Measurements from ENCODE around the gene CNKSR1. TPM values are rescaled to one million over a fixed set of nuclear protein-coding genes. Genes with fewer than 3 reads are reported as not detected.
A peak's percentile ranks its signal among the peaks of the same experiment; 100 is the strongest.

The CNKSR1 gene
- total RNA-seq, 2 experiments from 2014 or later: 4.5 to 6.0 TPM

GRCh38 chr1:26154750-26155149 is 22.5 kb upstream of the CNKSR1 start:
- Mint-ChIP-seq H3K27ac (no peak overlapping the region), H3K4me1 (peaks cover 6% of the 10 kb centered on the region), H3K4me3 (no peak overlapping the region), H3K36me3 (no peaks in the 10 kb centered on the region), H3K27me3 (peaks cover 51% of the 10 kb centered on the region), H3K9me3 (no peaks in the 10 kb centered on the region)
- POLR2A ChIA-PET: no interaction called here
- DNase-seq: no peak
- no peak for ATAC-seq (ENCODE audit: low read depth)

- no peak for ATAC-seq (ENCODE audit: low read depth)
- H3K9me3 Mint-ChIP-seq: no peaks in the 10 kb centered on the region
- H3K4me3 Mint-ChIP-seq: no peak overlapping the region
- peaks cover 6% of the 10 kb centered on the region for H3K4me1 Mint-ChIP-seq
- POLR2A ChIA-PET: interaction anchor here (0.6 kb wide), 1 partner anchor 93 kb away, joined by 3 read pairs; no protein-coding TSS in a partner anchor
- H3K27me3 Mint-ChIP-seq: peaks cover 51% of the 10 kb centered on the region
- no peaks in the 10 kb centered on the region for H3K36me3 Mint-ChIP-seq
- DNase-seq: no peak
- H3K27ac Mint-ChIP-seq: no peak overlapping the region
Measured at GRCh38 chr1:26155370-26156284, 21.7 kb upstream of the CNKSR1 start.

GRCh38 chr1:26156285-26157038 is 20.8 kb upstream of the CNKSR1 start:
- DNase-seq (no peak), ATAC-seq (ENCODE audit: low read depth) (peak; percentile 30)
- Mint-ChIP-seq H3K36me3 (no peaks in the 10 kb centered on the region), H3K4me1 (peaks cover 6% of the 10 kb centered on the region), H3K4me3 (no peak overlapping the region), H3K27ac (no peak overlapping the region), H3K9me3 (no peaks in the 10 kb centered on the region), H3K27me3 (peaks cover 53% of the 10 kb centered on the region)
- POLR2A ChIA-PET: no interaction called here

- no peaks in the 10 kb centered on the region for H3K36me3 Mint-ChIP-seq
- no peaks in the 10 kb centered on the region for H3K9me3 Mint-ChIP-seq
- no peak for ATAC-seq (ENCODE audit: low read depth)
- peaks cover 55% of the 10 kb centered on the region for H3K27me3 Mint-ChIP-seq
- H3K4me3 Mint-ChIP-seq: no peak overlapping the region
- H3K4me1 Mint-ChIP-seq: peaks cover 9% of the 10 kb centered on the region
- POLR2A ChIA-PET: no interaction called here
- no peak for DNase-seq
- no peak overlapping the region for H3K27ac Mint-ChIP-seq
Measured at GRCh38 chr1:26158271-26158907, 18.9 kb upstream of the CNKSR1 start.

GRCh38 chr1:26158908-26159742 is 18.2 kb upstream of the CNKSR1 start, which contains the start of gene FAM110D:
FAM110D (plus strand) TSS chr1:26159079; CDS start chr1:26161292, 2,213 bp downstream.
- Mint-ChIP-seq H3K9me3 (no peaks in the 10 kb centered on the region), H3K4me1 (peaks cover 11% of the 10 kb centered on the region), H3K27me3 (peaks cover 56% of the 10 kb centered on the region), H3K36me3 (no peaks in the 10 kb centered on the region), H3K4me3 (no peak within 1 kb of the TSS), H3K27ac (no peak within 1 kb of the TSS)
- ATAC-seq (ENCODE audit: low read depth) (no peak), DNase-seq (no peak)
- POLR2A ChIA-PET: interaction anchor here (0.6 kb wide), 1 partner anchor 38 kb away, joined by 4 read pairs; no protein-coding TSS in a partner anchor

GRCh38 chr1:26159743-26160039 is 17.6 kb upstream of the CNKSR1 start:
- H3K27ac Mint-ChIP-seq: no peak overlapping the region
- DNase-seq: no peak
- ATAC-seq (ENCODE audit: low read depth): no peak
- H3K9me3 Mint-ChIP-seq: no peaks in the 10 kb centered on the region
- no peaks in the 10 kb centered on the region for H3K36me3 Mint-ChIP-seq
- no peak overlapping the region for H3K4me3 Mint-ChIP-seq
- H3K27me3 Mint-ChIP-seq: peaks cover 57% of the 10 kb centered on the region
- H3K4me1 Mint-ChIP-seq: peaks cover 11% of the 10 kb centered on the region
- POLR2A ChIA-PET: interaction anchor here (0.6 kb wide), 1 partner anchor 39 kb away, joined by 4 read pairs; no protein-coding TSS in a partner anchor

- peak overlapping the region; percentile 25 for H3K4me3 Mint-ChIP-seq
- DNase-seq (no peak), ATAC-seq (ENCODE audit: low read depth) (no peak)
- peaks cover 58% of the 10 kb centered on the region for H3K27me3 Mint-ChIP-seq
- H3K4me1 Mint-ChIP-seq: peaks cover 14% of the 10 kb centered on the region
- no peak overlapping the region for H3K27ac Mint-ChIP-seq
- H3K36me3 Mint-ChIP-seq: no peaks in the 10 kb centered on the region
- H3K9me3 Mint-ChIP-seq: no peaks in the 10 kb centered on the region
- POLR2A ChIA-PET: no interaction called here
Measured at GRCh38 chr1:26160527-26161414, 16.5 kb upstream of the CNKSR1 start.

GRCh38 chr1:26161415-26162219 is 15.7 kb upstream of the CNKSR1 start:
- peak; percentile 70 for DNase-seq
- POLR2A ChIA-PET: no interaction called here
- peak; percentile 44 for ATAC-seq (ENCODE audit: low read depth)
- H3K4me1 Mint-ChIP-seq: peaks cover 16% of the 10 kb centered on the region
- H3K4me3 Mint-ChIP-seq: peak overlapping the region; percentile 70
- no peak overlapping the region for H3K27ac Mint-ChIP-seq
- no peaks in the 10 kb centered on the region for H3K36me3 Mint-ChIP-seq
- H3K27me3 Mint-ChIP-seq: peaks cover 54% of the 10 kb centered on the region
- no peaks in the 10 kb centered on the region for H3K9me3 Mint-ChIP-seq

GRCh38 chr1:26162220-26162709 is 15.0 kb upstream of the CNKSR1 start:
- H3K36me3 Mint-ChIP-seq: no peaks in the 10 kb centered on the region
- no peak for ATAC-seq (ENCODE audit: low read depth)
- H3K9me3 Mint-ChIP-seq: no peaks in the 10 kb centered on the region
- POLR2A ChIA-PET: no interaction called here
- no peak overlapping the region for H3K27ac Mint-ChIP-seq
- no peak for DNase-seq
- H3K4me3 Mint-ChIP-seq: peak overlapping the region; percentile 70
- H3K27me3 Mint-ChIP-seq: peaks cover 49% of the 10 kb centered on the region
- H3K4me1 Mint-ChIP-seq: peaks cover 18% of the 10 kb centered on the region

GRCh38 chr1:26163684-26164035 is 13.6 kb upstream of the CNKSR1 start:
- Mint-ChIP-seq H3K27me3 (peaks cover 40% of the 10 kb centered on the region), H3K36me3 (no peaks in the 10 kb centered on the region), H3K27ac (no peak overlapping the region), H3K4me3 (peak overlapping the region; percentile 50), H3K4me1 (peaks cover 18% of the 10 kb centered on the region), H3K9me3 (no peaks in the 10 kb centered on the region)
- ATAC-seq (ENCODE audit: low read depth) (no peak), DNase-seq (no peak)
- POLR2A ChIA-PET: interaction anchor here (0.8 kb wide), 1 partner anchor 72 kb away, joined by 3 read pairs; no protein-coding TSS in a partner anchor

- Mint-ChIP-seq H3K27ac (no peak overlapping the region), H3K4me3 (peak overlapping the region; percentile 50), H3K4me1 (peaks cover 19% of the 10 kb centered on the region), H3K27me3 (peaks cover 38% of the 10 kb centered on the region), H3K36me3 (no peaks in the 10 kb centered on the region), H3K9me3 (no peaks in the 10 kb centered on the region)
- peak; percentile 85 for DNase-seq
- ATAC-seq (ENCODE audit: low read depth): peak; percentile 69
- POLR2A ChIA-PET: interaction anchor here (0.8 kb wide), 1 partner anchor 71 kb away, joined by 3 read pairs; no protein-coding TSS in a partner anchor
Measured at GRCh38 chr1:26164036-26164860, 13.0 kb upstream of the CNKSR1 start.
